SIG-M5 (cell line): ENCODE measurements around the gene SLC29A4.
"Not testable (repeated sequence)": the region's sequence is repeated elsewhere in the genome, so short reads cannot be mapped to it uniquely, and the experiment has no call there.

ENCODE experiments used
- DNase-seq: peaks from one replicate; lab custom pipeline; 2025; lab: John Stamatoyannopoulos, UW

The SLC29A4 gene

GRCh38 chr7:5274985-5275431, 7.7 kb upstream of the SLC29A4 start:
- DNase-seq: not testable (repeated sequence)

- DNase-seq: not testable (repeated sequence)
These were observed 7.2 kb upstream of the SLC29A4 start for GRCh38 chr7:5275510-5275909.

GRCh38 chr7:5276123-5276522, 6.6 kb upstream of the SLC29A4 start:
- not testable (repeated sequence) for DNase-seq

- no peak for DNase-seq
These were observed 6.1 kb upstream of the SLC29A4 start for GRCh38 chr7:5276611-5277010.

- no peak for DNase-seq
These were observed 4.0 kb upstream of the SLC29A4 start for GRCh38 chr7:5278766-5279165.

GRCh38 chr7:5279734-5280133, 3.0 kb upstream of the SLC29A4 start:
- no peak for DNase-seq

GRCh38 chr7:5281598-5282500, 894 bp upstream of the SLC29A4 start:
- not testable (repeated sequence) for DNase-seq

- no peak for DNase-seq
These were observed 919 bp downstream of the SLC29A4 start for GRCh38 chr7:5283421-5284303.

- DNase-seq: no peak
These were observed 1.9 kb downstream of the SLC29A4 start for GRCh38 chr7:5284304-5285281.

GRCh38 chr7:5286933-5287332, 4.2 kb downstream of the SLC29A4 start:
- no peak for DNase-seq

GRCh38 chr7:5287373-5287772, 4.6 kb downstream of the SLC29A4 start:
- DNase-seq: not testable (repeated sequence)

GRCh38 chr7:5287802-5288201, 5.1 kb downstream of the SLC29A4 start:
- no peak for DNase-seq

GRCh38 chr7:5288560-5288959, 5.8 kb downstream of the SLC29A4 start:
- not testable (repeated sequence) for DNase-seq

- no peak for DNase-seq
These were observed 6.6 kb downstream of the SLC29A4 start for GRCh38 chr7:5289355-5289754.

GRCh38 chr7:5291301-5291700, 8.6 kb downstream of the SLC29A4 start:
- no peak for DNase-seq

- DNase-seq: not testable (repeated sequence)
These were observed 9.1 kb downstream of the SLC29A4 start for GRCh38 chr7:5291711-5292335.

GRCh38 chr7:5294169-5294987, 11.6 kb downstream of the SLC29A4 start:
- DNase-seq: no peak

GRCh38 chr7:5295039-5296014, 12.6 kb downstream of the SLC29A4 start:
- DNase-seq: no peak
